ENCODE measurements around the gene FILIP1L.

Gene FILIP1L

GRCh38 chr3:100155590-100155989 is 41.3 kb upstream of the FILIP1L start:
- H4K20me1 ChIP-seq (ENCODE audit: insufficient read depth, low read length, poor library complexity, severe bottlenecking), result no peaks in the 10 kb centered on the region
- no peak overlapping the region for H3K4me2 ChIP-seq (ENCODE audit: low read depth, low read length, poor library complexity, severe bottlenecking)
- no peak overlapping the region for H3K9ac ChIP-seq (ENCODE audit: low read depth, low read length, poor library complexity, severe bottlenecking)
- H3K36me3 ChIP-seq (ENCODE audit: insufficient read depth, low read length), result peaks cover 6% of the 10 kb centered on the region
- no peak overlapping the region for H2AFZ ChIP-seq (ENCODE audit: low read length)
- H3K4me3 ChIP-seq (ENCODE audit: low read length, poor library complexity, severe bottlenecking), result no peak overlapping the region
- no peaks in the 10 kb centered on the region for H3K27me3 ChIP-seq (ENCODE audit: insufficient read depth, low read length, poor library complexity, severe bottlenecking)
- TF ChIP-seq CTCF (conservative IDR thresholded peaks at IDR 0.05; ENCODE audit: low read length) (no peak), EZH2phosphoT487 (IDR thresholded peaks at IDR 0.05; ENCODE audit: borderline replicate concordance) (no peak)
- no peaks in the 10 kb centered on the region for H3K4me1 ChIP-seq (ENCODE audit: insufficient read depth, low read length, poor library complexity, severe bottlenecking)
- H3K79me2 ChIP-seq (ENCODE audit: insufficient read depth, low read length), result no peaks in the 10 kb centered on the region
- H3K9me3 ChIP-seq (ENCODE audit: insufficient read depth, low read depth, low read length), result peaks cover 6% of the 10 kb centered on the region; the same call in 1 of the 2 replicates
- H3K9me2 ChIP-seq (replicated peaks; ENCODE audit: low read depth, low read length), result no peaks in the 10 kb centered on the region
- H3F3A ChIP-seq (ENCODE audit: low read depth), result no peaks in the 10 kb centered on the region

- H4K20me1 ChIP-seq (ENCODE audit: insufficient read depth, low read length, poor library complexity, severe bottlenecking), result no peaks in the 10 kb centered on the region
- H3K79me2 ChIP-seq (ENCODE audit: insufficient read depth, low read length), result no peaks in the 10 kb centered on the region
- peaks cover 6% of the 10 kb centered on the region for H3K36me3 ChIP-seq (ENCODE audit: insufficient read depth, low read length)
- H3K9me2 ChIP-seq (replicated peaks; ENCODE audit: low read depth, low read length), result no peaks in the 10 kb centered on the region
- no peaks in the 10 kb centered on the region for H3K27me3 ChIP-seq (ENCODE audit: insufficient read depth, low read length, poor library complexity, severe bottlenecking)
- TF ChIP-seq EZH2phosphoT487 (IDR thresholded peaks at IDR 0.05; ENCODE audit: borderline replicate concordance) (no peak), CTCF (conservative IDR thresholded peaks at IDR 0.05; ENCODE audit: low read length) (no peak)
- no peak overlapping the region for H2AFZ ChIP-seq (ENCODE audit: low read length)
- no peaks in the 10 kb centered on the region for H3K4me1 ChIP-seq (ENCODE audit: insufficient read depth, low read length, poor library complexity, severe bottlenecking)
- no peaks in the 10 kb centered on the region for H3F3A ChIP-seq (ENCODE audit: low read depth)
- no peak overlapping the region for H3K4me3 ChIP-seq (ENCODE audit: low read length, poor library complexity, severe bottlenecking)
- H3K9me3 ChIP-seq (ENCODE audit: insufficient read depth, low read depth, low read length), result peaks cover 6% of the 10 kb centered on the region; the same call in 1 of the 2 replicates
- H3K9ac ChIP-seq (ENCODE audit: low read depth, low read length, poor library complexity, severe bottlenecking), result no peak overlapping the region
- H3K4me2 ChIP-seq (ENCODE audit: low read depth, low read length, poor library complexity, severe bottlenecking), result no peak overlapping the region
Observed at GRCh38 chr3:100155128-100155527, 40.8 kb upstream of the FILIP1L start.

GRCh38 chr3:100154171-100154570 is 39.9 kb upstream of the FILIP1L start:
- H3F3A ChIP-seq (ENCODE audit: low read depth), result no peaks in the 10 kb centered on the region

More at GRCh38 chr3:100154171-100154570, 39.9 kb upstream of the FILIP1L start:
- Histone ChIP-seq H4K20me1 (ENCODE audit: insufficient read depth, low read length, poor library complexity, severe bottlenecking) (no peaks in the 10 kb centered on the region), H3K9ac (ENCODE audit: low read depth, low read length, poor library complexity, severe bottlenecking) (no peak overlapping the region), H2AFZ (ENCODE audit: low read length) (no peak overlapping the region), H3K36me3 (ENCODE audit: insufficient read depth, low read length) (peaks cover 6% of the 10 kb centered on the region), H3K4me1 (ENCODE audit: insufficient read depth, low read length, poor library complexity, severe bottlenecking) (no peaks in the 10 kb centered on the region), H3K9me2 (replicated peaks; ENCODE audit: low read depth, low read length) (no peaks in the 10 kb centered on the region), H3K9me3 (ENCODE audit: insufficient read depth, low read depth, low read length) (peaks cover 6% of the 10 kb centered on the region; the same call in 1 of the 2 replicates), H3K4me2 (ENCODE audit: low read depth, low read length, poor library complexity, severe bottlenecking) (no peak overlapping the region), H3K27me3 (ENCODE audit: insufficient read depth, low read length, poor library complexity, severe bottlenecking) (no peaks in the 10 kb centered on the region), H3K79me2 (ENCODE audit: insufficient read depth, low read length) (no peaks in the 10 kb centered on the region), H3K4me3 (ENCODE audit: low read length, poor library complexity, severe bottlenecking) (no peak overlapping the region)
- no peak for TF ChIP-seq EZH2phosphoT487 (IDR thresholded peaks at IDR 0.05; ENCODE audit: borderline replicate concordance)
- no peak for TF ChIP-seq CTCF (conservative IDR thresholded peaks at IDR 0.05; ENCODE audit: low read length)

Data from Loucy (cell line).